HG02642 (cell line): Measurements from ENCODE around the gene STK39.

Experiments used
- ATAC-seq: cut with Tn5 transposase; IDR thresholded peaks from one replicate; pipeline ENCODE4 v1.9.1; 2021; ENCODE audit warnings: mild to moderate bottlenecking; ENCODE audit not compliant: unreplicated experiment, poor library complexity

The STK39 gene

GRCh38 chr2:167943368-167943767 lies 304.0 kb downstream of the STK39 start:
- no peak for ATAC-seq

DNA sequence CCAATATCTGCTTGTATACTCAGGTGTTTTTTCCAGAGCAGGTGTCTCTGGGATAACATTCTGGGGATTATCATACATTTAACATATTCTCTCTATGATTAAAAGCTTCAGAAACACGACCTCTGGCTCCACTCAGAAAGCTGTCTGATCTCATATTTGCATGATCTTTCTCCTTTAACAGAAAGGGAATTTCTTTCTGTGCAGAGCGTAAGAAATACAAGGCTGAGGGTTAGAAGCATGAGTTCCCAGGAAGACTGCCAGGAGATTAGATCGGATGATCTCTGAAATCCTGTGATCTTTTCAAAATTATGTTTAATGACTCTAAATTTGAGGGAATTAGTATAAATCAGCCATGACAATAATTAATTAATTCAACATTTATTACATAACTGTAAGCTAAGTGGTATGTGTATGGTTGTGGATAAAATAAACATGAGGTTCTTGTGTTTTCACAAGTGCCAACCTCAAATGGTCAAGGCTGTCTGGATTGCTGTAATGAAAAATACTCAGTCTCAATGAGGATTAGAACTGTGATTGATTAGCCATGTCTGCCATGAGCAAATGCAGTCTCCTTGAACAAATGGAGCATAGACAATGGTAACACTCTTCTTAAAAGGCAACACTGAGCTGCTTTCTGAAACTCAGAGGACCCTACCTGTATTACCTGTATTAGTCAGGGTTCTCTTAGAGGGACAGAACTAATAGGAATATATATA lies 304.9 kb downstream of the STK39 start:
- no peak for ATAC-seq

- no peak for ATAC-seq
Observed at GRCh38 chr2:167941604-167942003, 305.8 kb downstream of the STK39 start.

DNA sequence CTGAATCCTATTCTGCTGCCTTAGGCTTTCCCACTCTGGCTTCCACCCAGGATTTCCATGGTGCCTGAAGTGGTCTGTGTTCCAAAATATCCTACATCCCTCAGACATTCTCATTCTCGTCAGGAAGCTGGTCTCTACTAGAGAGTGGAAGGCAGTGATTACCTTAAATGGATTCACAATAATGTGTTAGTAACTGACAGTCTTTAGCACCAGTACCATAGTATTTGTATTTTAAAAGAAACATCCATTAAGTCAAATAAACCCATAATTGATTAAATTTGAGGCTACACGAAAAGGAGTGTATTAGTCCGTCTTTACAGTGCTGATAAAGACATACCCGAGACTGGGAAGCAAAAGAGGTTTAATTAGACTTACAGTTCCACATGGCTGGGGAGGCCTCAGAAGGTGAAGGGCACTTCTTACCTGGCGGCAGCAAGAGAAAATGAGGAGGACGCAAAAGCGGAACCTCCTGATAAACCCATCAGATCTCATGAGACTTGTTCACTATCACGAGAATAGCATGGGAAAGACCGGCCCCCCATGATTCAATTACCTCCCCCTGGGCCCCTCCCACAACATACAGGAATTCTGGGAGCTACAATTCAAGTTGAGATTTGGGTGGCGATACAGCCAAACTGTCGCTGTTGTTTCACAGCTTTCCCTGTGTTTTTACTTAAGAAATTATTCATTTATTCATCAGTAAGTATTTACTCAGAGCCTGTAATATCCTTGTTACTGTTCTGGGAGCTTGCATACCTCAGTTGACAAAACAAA lies 306.5 kb downstream of the STK39 start:
- no peak for ATAC-seq

GRCh38 chr2:167940346-167940725 lies 307.1 kb downstream of the STK39 start:
- ATAC-seq = no peak

DNA sequence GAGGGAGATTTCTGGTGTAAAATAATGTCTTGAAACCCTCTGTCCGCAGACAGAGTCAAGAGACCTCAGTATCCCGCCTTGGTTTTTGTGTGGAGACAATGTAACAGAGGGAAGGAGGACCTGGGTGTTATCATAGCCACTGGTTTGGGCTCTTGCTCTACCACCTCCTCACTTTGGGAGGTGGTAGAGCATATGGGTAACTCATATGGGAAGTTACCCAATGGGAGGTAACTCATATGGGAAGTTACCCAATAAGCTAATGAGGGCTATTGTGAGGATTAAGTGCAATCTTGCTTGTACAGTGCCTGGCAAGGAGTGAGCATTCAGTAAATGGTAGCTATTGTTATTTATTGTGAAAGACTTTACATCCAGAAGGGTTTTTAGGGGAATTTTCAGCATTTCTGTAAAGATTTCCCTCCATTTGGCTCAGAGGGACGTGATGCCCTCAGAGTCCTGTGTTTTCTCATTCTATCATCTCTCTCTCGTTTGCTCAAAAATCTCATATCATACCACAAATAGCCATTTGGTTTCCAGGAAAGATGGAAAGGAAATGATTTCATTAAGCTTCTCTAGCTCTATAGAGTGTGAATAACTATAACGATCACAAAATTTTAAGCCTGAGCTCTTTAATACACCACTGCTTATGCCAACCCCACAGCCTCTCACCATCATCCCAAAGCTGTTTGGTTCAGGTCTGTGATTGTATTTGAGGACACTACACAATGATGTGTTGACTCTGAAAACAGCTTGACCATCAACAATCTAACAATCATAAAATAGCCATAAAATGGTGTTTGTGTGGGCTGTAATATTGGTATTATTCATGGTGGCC lies 307.7 kb downstream of the STK39 start:
- ATAC-seq = no peak

DNA sequence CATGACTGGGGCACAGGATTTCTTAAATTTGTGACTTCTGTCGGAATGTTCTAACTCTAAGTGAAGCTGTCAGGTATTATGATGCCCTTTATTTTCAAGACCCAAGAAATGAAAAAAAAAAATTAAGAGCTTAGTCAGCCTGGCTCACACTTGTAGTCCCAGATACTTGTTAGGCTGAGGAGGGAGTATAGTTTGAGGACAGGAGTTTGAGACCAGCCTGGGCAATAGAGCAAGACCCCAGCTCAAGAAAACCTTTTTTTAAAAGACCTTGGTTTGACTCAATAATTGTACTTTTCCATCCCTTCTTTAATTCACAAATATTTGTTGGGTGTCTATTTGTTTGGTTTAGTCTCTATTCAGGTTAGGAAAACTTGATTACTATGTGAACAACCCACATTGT lies 310.0 kb downstream of the STK39 start:
- no peak for ATAC-seq

GRCh38 chr2:167935803-167936110 lies 311.6 kb downstream of the STK39 start:
- no peak for ATAC-seq

DNA sequence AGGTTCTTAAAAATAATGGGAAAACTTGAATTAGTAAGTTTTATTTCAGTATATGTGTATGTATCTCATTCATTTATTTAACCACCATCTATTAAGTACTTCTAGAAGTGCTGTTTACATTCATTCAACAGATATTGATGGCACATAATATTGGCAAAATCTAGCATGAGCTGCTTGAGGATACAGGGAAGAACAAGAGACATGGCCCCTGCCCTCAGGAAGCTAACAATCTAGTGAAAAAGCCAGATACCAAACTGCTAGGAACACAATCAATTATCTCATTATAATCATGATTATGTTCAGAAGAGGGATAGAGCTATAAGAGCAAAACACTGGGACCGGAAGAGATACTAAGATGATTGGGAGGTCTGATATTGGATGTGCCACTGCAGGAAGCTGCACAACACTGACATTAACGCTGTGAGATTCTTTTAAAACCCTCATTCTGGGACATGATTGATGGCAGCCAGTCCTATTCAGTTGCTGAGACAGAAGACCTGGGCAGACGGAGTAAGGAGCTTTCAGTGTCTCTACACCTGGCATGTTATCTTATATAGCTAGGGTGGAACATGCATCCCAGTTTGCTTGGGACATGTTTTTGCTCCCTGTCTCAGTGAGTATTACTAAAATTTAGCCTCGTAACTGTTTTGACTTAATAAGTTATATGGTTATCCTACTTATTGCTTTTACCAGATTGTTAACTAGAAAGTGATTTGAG lies 314.1 kb downstream of the STK39 start:
- ATAC-seq = no peak

GRCh38 chr2:167932123-167932693 lies 315.2 kb downstream of the STK39 start:
- ATAC-seq = no peak

GRCh38 chr2:167929484-167929883 lies 317.9 kb downstream of the STK39 start:
- no peak for ATAC-seq

GRCh38 chr2:167928434-167928833 lies 319.0 kb downstream of the STK39 start:
- no peak for ATAC-seq

DNA sequence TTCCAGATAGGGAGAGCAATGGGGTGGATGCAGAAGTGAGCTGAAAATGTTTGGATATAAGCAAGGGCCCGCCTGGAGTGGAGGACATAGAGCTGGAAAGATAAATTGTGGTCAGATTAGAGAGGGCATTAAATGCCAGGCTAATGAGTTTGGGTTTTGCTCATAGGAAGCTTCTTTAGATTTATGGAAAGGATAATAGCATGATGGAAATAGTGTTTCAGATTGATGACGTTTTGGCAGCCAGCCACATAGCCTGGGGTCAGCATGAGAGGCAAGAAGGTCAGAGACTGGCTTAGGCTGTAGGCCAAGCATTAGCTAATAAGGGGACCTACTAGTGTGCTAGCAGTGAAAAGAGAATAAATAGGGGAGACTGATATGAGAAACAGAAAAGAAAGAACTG lies 321.6 kb downstream of the STK39 start:
- no peak for ATAC-seq

GRCh38 chr2:167924556-167924955 lies 322.8 kb downstream of the STK39 start:
- ATAC-seq = no peak

- no peak for ATAC-seq
Observed at GRCh38 chr2:167916756-167917155, 330.6 kb downstream of the STK39 start.

DNA sequence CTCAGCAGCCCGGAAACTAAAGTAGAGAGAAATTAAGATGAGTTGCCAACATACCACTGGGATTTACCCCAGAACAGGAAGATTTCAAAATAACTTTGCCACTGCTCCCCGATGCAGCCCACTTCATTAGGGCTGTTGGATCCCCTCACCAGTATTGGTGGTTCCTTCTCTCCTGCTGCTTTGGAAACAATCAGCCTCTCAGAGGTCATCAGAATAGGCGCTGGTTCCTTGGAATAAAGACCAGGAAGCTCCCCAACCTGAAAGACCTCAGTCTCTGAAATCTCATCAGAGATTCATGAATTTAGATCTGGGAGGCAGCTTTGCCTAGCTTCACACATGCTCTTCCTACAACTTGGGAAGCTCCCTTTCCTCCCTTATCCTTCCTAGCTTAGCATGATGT lies 332.4 kb downstream of the STK39 start:
- ATAC-seq = no peak

- ATAC-seq = no peak
Observed at GRCh38 chr2:167908786-167909185, 338.6 kb downstream of the STK39 start.

DNA sequence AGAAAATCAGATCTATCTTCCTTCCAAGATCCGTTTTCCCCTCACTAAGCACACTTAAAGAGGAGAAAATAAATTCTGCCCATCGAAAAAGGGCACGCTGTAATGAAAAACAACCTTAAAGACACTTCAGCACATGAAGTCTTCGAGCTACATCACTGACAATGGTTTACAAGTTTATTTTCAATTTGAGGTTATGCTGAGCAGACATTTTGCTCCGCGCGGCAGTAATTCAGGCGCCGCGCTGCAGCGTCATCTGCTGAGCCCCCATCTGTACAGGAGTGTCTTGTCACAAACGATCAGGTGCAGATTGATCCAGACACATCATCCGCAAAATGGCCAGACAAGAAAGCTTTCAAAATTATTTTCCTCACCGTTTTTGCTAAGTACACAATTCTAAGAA lies 341.7 kb downstream of the STK39 start:
- ATAC-seq = no peak
